SU-DHL-6 (cell line): ENCODE results near the gene BEX2.

Source experiments
- CTCF ChIP-seq: fragments of 200-600 bp; sonication (generic); IDR thresholded peaks from one replicate; pipeline ENCODE4 v1.5.1; 2017; ENCODE audit warnings: antibody characterized with exemption, mild to moderate bottlenecking, low read length, moderate library complexity; ENCODE audit not compliant: insufficient read depth, poor library complexity, severe bottlenecking
- EZH2phosphoT487 ChIP-seq: fragments of 200-600 bp; sonication (generic), shearing (Covaris generic); conservative IDR thresholded peaks from 2 replicates; pipeline ENCODE4 v1.6.1; 2018; ENCODE audit warnings: mild to moderate bottlenecking, antibody characterized with exemption, low read length, moderate library complexity, mixed read lengths

GRCh38 chrX:103338663-103339062 lies 27.9 kb upstream of the BEX2 start:
- TF ChIP-seq CTCF (no peak), EZH2phosphoT487 (no peak)
